Measurements from ENCODE around the gene CASD1. TPM values are rescaled to one million over a fixed set of nuclear protein-coding genes. Genes with fewer than 3 reads are reported as not detected.

Gene CASD1
- polyA plus RNA-seq, 1 experiment: 14.0 TPM

GRCh38 chr7:94507462-94507861 is 2.1 kb upstream of the CASD1 start:
- no peak overlapping the region for H3K4me3 ChIP-seq (ENCODE audit: low read depth, low read length)
- no peak overlapping the region for H3K27ac ChIP-seq (ENCODE audit: low read depth, low read length)
- no peak for DNase-seq (ENCODE audit: low read depth, low spot score)
- ChIA-PET POLR2A (no interaction called here), CTCF (no interaction called here)
- H3K9me3 ChIP-seq (ENCODE audit: control insufficient read depth, insufficient read depth, low read length): no peaks in the 10 kb centered on the region
- H3K27me3 ChIP-seq (ENCODE audit: control insufficient read depth, insufficient read depth, low read length): no peaks in the 10 kb centered on the region
- TF ChIP-seq, protein P1, sequence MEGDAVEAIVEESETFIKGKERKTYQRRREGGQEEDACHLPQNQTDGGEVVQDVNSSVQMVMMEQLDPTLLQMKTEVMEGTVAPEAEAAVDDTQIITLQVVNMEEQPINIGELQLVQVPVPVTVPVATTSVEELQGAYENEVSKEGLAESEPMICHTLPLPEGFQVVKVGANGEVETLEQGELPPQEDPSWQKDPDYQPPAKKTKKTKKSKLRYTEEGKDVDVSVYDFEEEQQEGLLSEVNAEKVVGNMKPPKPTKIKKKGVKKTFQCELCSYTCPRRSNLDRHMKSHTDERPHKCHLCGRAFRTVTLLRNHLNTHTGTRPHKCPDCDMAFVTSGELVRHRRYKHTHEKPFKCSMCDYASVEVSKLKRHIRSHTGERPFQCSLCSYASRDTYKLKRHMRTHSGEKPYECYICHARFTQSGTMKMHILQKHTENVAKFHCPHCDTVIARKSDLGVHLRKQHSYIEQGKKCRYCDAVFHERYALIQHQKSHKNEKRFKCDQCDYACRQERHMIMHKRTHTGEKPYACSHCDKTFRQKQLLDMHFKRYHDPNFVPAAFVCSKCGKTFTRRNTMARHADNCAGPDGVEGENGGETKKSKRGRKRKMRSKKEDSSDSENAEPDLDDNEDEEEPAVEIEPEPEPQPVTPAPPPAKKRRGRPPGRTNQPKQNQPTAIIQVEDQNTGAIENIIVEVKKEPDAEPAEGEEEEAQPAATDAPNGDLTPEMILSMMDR (IDR thresholded peaks at IDR 0.05; ENCODE audit: low read depth, low read length): no peak

DNA sequence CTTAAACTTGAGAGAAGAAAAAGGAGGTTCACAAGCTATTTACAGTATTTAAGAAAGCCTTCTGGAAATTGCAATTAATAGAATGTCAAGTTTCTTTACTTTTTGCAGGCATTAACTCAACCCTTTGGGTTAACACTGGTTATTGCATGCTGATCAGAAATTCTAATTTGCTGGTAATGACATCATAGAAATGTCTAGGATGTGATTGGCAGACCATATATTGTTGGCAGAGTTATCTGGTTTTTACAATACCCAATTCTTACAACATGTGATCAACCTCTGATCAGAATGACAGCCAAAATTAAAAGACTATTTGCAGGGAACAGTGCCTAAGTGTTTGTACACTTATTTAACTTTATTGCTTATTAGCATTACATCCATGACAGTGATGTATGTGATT is 1.6 kb upstream of the CASD1 start:
- H3K27me3 ChIP-seq (ENCODE audit: control insufficient read depth, insufficient read depth, low read length): no peaks in the 10 kb centered on the region
- TF ChIP-seq, protein P1 (IDR thresholded peaks at IDR 0.05; ENCODE audit: low read depth, low read length): no peak
- DNase-seq (ENCODE audit: low read depth, low spot score): no peak
- H3K9me3 ChIP-seq (ENCODE audit: control insufficient read depth, insufficient read depth, low read length): no peaks in the 10 kb centered on the region
- H3K27ac ChIP-seq (ENCODE audit: low read depth, low read length): no peak overlapping the region
- ChIA-PET POLR2A (no interaction called here), CTCF (no interaction called here)
- H3K4me3 ChIP-seq (ENCODE audit: low read depth, low read length): no peak overlapping the region

- TF ChIP-seq, protein P1 (IDR thresholded peaks at IDR 0.05; ENCODE audit: low read depth, low read length): peak; percentile 41
- no peaks in the 10 kb centered on the region for H3K9me3 ChIP-seq (ENCODE audit: control insufficient read depth, insufficient read depth, low read length)
- CTCF ChIA-PET: interaction anchor here (0.5 to 0.6 kb wide), 3 partner anchors 12 to 498 kb away, joined by 3 to 4 read pairs (median 4); no protein-coding TSS in a partner anchor
- POLR2A ChIA-PET: no interaction called here
- H3K27ac ChIP-seq (ENCODE audit: low read depth, low read length): no peak overlapping the region
- DNase-seq (ENCODE audit: low read depth, low spot score): no peak
- H3K4me3 ChIP-seq (ENCODE audit: low read depth, low read length): peak overlapping the region; percentile 72
- no peaks in the 10 kb centered on the region for H3K27me3 ChIP-seq (ENCODE audit: control insufficient read depth, insufficient read depth, low read length)
Measured at GRCh38 chr7:94509887-94510581, 425 bp downstream of the CASD1 start.

DNA sequence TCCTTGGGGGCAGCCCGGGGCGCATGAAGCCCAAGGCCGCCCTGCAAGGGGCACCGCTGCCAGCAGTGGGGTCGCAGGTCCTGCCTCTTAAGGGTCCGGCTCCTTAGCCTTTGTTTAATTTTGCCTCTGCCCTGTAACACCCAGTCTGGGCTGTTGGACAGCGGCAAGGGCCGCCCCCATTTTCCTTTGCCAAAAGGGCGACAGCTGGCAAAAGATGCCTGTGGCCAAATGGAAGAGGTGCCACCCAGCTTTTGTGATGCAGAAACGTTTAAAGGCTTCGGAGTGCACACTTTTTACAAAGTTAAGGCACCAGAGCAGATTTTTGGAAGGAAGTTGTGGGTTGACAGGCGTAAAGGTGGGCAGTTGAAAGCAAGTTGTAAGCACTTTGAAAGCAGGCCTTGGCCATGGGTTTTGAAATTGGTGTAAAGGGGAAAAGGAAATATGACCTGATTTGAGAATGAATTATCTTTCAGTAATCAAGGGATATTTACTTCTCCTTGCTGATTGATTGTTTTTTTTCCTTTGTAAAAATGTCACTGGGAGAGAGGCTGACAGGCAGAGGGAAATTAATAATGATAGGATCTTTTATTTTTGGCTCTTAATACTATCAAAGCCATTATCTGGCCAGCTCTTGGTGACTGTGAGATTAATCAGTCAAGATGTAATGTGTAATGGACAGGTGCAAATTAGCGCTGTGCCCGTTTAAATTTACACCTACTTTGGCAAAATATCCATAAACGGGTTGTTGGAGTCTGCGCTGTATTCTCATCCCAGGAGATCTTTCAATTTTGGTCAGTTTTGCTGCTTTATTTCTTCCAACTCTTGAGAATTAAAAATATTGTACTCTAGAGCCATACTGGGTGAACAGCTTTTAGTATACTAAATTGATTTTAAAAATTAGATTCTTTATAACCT is 1.2 kb downstream of the CASD1 start:
- Histone ChIP-seq H3K9me3 (ENCODE audit: control insufficient read depth, insufficient read depth, low read length) (no peaks in the 10 kb centered on the region), H3K4me3 (ENCODE audit: low read depth, low read length) (peak overlapping the region; percentile 72), H3K27ac (ENCODE audit: low read depth, low read length) (no peak overlapping the region), H3K27me3 (ENCODE audit: control insufficient read depth, insufficient read depth, low read length) (no peaks in the 10 kb centered on the region)
- ChIA-PET POLR2A (no interaction called here), CTCF (interaction anchor here (1.2 kb wide), 1 partner anchor 146 kb away, joined by 3 read pairs; no protein-coding TSS in a partner anchor)
- DNase-seq (ENCODE audit: low read depth, low spot score): no peak
- TF ChIP-seq, protein P1 (IDR thresholded peaks at IDR 0.05; ENCODE audit: low read depth, low read length): no peak

DNA sequence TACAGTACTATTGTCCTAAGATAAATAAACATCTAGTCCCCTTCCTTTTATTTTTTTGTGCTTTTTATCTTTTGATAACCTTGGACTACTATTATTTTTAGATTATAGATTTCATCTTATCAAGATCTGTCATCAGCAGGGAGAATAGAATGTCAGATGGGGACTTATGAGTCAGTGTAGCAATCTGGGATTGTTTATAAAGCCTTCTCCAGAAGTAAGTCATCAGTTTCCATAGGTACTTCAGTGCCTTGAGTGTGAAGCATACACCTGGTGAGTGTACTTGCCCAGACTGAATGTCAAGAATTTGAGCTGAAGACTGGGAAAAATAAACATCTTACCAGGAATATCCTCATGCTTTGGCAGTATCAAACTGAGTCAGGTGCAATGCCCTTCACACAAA is 2.1 kb downstream of the CASD1 start:
- ChIA-PET POLR2A (no interaction called here), CTCF (interaction anchor here (1.2 kb wide), 1 partner anchor 145 kb away, joined by 3 read pairs; no protein-coding TSS in a partner anchor)
- Histone ChIP-seq H3K9me3 (ENCODE audit: control insufficient read depth, insufficient read depth, low read length) (no peaks in the 10 kb centered on the region), H3K27ac (ENCODE audit: low read depth, low read length) (no peak overlapping the region), H3K27me3 (ENCODE audit: control insufficient read depth, insufficient read depth, low read length) (no peaks in the 10 kb centered on the region), H3K4me3 (ENCODE audit: low read depth, low read length) (no peak overlapping the region)
- no peak for DNase-seq (ENCODE audit: low read depth, low spot score)
- TF ChIP-seq, protein P1 (IDR thresholded peaks at IDR 0.05; ENCODE audit: low read depth, low read length): no peak

Measured in AG04450 (cell line).